ENCODE results near the gene C17orf67.

The C17orf67 gene

DNA sequence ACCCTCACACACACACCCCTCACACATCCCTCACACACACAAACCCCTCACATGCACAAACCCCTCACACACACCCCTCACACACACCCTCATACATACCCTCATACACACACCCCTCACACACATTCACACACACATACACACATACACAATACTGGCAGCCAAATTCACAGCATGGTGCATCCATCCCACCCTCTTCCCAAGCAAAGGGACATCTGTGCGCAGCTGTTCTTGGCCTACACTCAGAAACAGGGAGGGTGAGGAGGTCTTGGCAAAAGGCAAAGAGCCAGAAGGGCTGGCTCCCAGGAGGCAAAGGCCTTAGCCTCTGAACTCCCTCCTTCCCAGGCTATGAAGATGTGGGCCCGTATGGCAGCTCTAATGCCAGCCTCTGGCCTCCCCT is 23.4 kb downstream of the C17orf67 start:
- TF ChIP-seq, protein P1, sequence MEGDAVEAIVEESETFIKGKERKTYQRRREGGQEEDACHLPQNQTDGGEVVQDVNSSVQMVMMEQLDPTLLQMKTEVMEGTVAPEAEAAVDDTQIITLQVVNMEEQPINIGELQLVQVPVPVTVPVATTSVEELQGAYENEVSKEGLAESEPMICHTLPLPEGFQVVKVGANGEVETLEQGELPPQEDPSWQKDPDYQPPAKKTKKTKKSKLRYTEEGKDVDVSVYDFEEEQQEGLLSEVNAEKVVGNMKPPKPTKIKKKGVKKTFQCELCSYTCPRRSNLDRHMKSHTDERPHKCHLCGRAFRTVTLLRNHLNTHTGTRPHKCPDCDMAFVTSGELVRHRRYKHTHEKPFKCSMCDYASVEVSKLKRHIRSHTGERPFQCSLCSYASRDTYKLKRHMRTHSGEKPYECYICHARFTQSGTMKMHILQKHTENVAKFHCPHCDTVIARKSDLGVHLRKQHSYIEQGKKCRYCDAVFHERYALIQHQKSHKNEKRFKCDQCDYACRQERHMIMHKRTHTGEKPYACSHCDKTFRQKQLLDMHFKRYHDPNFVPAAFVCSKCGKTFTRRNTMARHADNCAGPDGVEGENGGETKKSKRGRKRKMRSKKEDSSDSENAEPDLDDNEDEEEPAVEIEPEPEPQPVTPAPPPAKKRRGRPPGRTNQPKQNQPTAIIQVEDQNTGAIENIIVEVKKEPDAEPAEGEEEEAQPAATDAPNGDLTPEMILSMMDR (IDR thresholded peaks at IDR 0.05; ENCODE audit: low read depth, low read length) = no peak
- no peak for DNase-seq (ENCODE audit: low read depth in 2 of 2)
- H3K4me3 ChIP-seq (replicated peaks in 1 of 2; ENCODE audit: low read depth in 2 of 2, low read length in 2 of 2) = no peak overlapping the region

DNA sequence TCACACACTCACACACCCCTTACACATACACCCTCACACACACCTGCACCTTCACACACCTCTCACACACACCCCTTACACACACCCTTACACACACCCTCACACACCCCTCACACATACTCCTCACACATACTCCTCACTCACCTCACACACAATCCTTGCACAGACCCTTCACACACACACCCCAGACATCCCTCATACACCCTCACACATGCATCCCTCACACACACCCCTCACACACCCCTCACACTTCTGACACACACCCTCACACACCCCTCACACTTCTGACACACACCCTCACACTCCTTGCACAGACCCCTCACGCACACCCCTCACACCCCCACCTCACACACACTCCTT is 23.9 kb downstream of the C17orf67 start:
- no peak for DNase-seq (ENCODE audit: low read depth in 2 of 2)
- H3K4me3 ChIP-seq (replicated peaks in 1 of 2; ENCODE audit: low read depth in 2 of 2, low read length in 2 of 2) = no peak overlapping the region
- TF ChIP-seq, protein P1 (IDR thresholded peaks at IDR 0.05; ENCODE audit: low read depth, low read length) = no peak

DNA sequence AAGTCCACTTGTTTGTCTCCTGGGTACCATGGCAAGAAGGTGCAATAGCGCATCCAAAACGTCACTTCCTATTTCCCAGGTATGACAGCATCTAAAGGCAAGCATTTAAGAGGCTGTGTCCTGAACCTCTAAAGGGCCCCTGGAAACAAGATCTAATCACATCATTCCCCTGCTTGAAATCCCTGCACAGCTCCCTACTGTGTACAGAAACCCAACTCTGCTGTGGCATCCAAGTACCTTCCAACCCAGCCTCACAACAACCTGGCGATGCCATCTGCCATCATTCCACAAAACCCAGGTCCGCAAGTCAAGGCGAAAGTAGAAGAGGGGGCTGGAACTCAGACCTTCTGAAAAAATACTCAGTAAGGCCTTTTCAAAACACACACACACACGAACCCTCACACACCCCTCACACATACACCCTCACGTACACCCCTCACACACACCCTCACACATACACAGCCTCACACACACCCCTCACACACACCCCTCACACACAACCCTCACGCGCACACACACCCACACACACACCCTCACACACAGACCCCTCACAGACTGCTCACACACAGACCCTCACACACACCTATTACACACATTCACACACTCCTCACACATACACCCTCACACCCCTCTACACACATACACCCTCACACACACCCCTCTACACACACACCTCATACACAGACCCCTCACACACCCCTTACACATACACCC is 24.5 kb downstream of the C17orf67 start:
- no peak overlapping the region for H3K4me3 ChIP-seq (replicated peaks in 1 of 2; ENCODE audit: low read depth in 2 of 2, low read length in 2 of 2)
- TF ChIP-seq, protein P1 (IDR thresholded peaks at IDR 0.05; ENCODE audit: low read depth, low read length) = no peak
- DNase-seq (ENCODE audit: low read depth in 2 of 2) = no peak

DNA sequence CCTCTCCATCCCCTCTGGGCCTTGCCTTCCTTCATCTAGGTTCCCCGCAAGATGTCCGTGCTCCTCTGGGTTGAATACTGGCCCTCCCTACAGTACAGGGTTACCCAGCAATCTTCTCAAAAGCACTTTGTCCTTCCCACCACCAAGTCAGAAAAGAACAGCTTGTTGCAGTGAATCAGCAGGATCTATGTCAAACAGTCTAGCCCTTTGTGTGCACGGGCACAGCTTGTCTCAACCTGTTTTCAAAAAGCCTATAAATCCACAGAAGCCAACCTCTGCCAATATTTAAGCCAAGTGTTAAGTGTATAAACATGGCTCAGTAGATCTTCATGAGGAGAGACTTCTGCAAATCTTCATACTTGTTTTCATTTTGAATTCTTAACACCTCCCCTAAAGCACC is 25.2 kb downstream of the C17orf67 start:
- TF ChIP-seq, protein P1 (IDR thresholded peaks at IDR 0.05; ENCODE audit: low read depth, low read length) = no peak
- no peak for DNase-seq (ENCODE audit: low read depth in 2 of 2)
- no peak overlapping the region for H3K4me3 ChIP-seq (replicated peaks in 1 of 2; ENCODE audit: low read depth in 2 of 2, low read length in 2 of 2)

DNA sequence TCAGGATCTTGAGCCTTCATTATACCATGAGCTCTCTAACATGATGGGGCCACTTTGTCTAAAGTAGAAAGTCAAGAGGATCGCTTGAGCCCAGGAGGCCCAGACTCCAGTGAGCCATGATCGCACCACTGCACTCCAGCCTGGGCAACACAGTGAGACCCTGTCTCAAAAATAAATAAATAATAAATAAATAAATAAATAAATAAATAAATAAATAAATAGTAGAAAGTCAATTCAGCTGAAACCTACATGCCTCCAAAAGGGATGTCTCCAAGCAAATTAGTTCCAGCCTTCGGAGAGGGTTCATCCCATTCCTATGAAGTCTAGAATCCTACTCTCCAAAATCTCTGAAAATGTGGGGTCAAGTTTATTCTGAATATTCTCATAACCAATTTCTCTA is 26.0 kb downstream of the C17orf67 start:
- no peak overlapping the region for H3K4me3 ChIP-seq (replicated peaks in 1 of 2; ENCODE audit: low read depth in 2 of 2, low read length in 2 of 2)
- TF ChIP-seq, protein P1 (IDR thresholded peaks at IDR 0.05; ENCODE audit: low read depth, low read length) = no peak
- no peak for DNase-seq (ENCODE audit: low read depth in 2 of 2)

DNA sequence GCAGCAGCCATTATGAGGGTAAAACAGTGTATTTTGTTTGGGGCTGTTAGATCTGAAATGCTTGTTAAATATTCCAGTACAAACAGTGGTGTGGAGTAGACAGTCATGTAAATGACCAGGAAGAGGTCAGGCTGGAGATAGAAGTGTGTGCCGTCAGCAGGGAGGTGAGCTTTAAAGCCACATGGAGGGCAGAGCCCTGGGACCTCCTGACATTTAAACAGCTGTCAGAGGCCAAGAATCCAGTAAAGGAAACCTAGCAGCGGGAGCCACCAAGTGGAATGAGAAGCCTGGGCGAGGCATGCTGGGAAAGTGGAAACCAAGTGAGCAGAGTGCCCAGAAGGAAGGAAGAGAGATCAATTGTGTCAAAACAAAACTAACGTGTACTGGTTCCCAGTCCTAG is 26.8 kb downstream of the C17orf67 start:
- no peak for DNase-seq (ENCODE audit: low read depth in 2 of 2)
- TF ChIP-seq, protein P1 (IDR thresholded peaks at IDR 0.05; ENCODE audit: low read depth, low read length) = no peak
- H3K4me3 ChIP-seq (replicated peaks in 1 of 2; ENCODE audit: low read depth in 2 of 2, low read length in 2 of 2) = no peak overlapping the region

DNA sequence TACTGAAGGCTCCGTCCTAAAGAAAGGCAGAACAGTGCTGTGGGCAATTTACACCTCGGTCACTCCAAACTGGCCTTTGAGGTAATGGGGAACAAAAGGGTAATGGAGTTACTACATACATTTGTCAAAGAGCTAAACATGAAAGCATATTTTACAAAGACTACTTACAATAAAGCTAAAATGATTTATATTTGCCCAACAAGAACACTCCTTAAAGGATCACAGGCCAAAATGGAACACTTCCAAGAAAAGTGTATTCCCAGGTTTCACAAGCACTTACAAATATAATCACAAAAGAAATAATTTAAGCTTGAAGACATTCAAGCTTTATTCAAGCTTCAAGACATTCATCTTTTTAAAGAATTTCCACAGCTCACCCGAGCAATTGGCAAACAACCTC is 29.3 kb downstream of the C17orf67 start:
- H3K4me3 ChIP-seq (replicated peaks in 1 of 2; ENCODE audit: low read depth in 2 of 2, low read length in 2 of 2) = no peak overlapping the region
- no peak for DNase-seq (ENCODE audit: low read depth in 2 of 2)
- TF ChIP-seq, protein P1 (IDR thresholded peaks at IDR 0.05; ENCODE audit: low read depth, low read length) = no peak

Measured in cardiac fibroblast (primary cell).